ENCODE measurements around the gene TMEM222.

Gene TMEM222

GRCh38 chr1:27306071-27306470, 15.9 kb upstream of the TMEM222 start:
- no peak for DNase-seq

DNA sequence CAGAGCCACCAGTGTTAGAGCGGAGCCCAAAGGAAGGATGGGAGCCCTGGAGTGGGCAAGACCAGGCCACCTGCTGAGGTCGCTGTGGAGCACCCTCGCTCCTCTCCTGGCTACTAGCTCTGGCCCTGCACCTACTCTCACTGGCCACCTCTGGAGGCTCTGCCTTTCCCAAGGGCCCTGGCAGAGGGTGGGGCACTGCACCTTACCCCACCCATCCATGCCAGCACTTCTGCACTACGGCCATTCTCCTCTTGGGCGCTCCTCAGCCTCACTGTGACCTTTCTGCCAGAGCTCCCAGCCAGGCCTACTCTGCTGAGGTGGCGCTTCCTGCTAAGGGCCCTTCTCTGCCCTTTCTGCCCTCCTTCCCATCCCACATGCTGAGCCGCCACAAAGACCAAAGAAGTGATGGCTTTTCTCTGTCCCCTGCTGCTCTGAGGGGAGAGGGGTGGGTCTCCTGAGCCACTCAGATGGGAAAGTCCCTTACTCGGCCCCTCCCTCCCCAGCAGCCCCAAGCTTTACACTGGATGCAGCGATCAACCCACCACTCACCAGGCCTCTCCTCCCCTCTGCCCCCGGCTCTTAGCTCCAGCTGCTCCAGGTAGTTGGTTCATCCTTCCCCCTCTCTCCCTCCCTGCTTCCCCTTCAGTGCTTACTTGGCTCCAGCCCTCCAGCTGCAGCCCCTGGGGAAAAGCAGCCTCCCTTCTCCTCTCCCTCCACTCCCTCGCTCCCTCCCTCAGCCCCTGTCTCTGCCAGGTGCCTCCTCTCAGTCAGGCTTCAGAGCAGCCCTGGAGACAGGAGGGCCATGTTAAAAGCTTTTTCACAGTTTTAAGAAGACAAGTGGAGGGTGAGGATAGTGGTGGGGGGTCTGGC, 14.8 kb upstream of the TMEM222 start:
- no peak for DNase-seq

DNA sequence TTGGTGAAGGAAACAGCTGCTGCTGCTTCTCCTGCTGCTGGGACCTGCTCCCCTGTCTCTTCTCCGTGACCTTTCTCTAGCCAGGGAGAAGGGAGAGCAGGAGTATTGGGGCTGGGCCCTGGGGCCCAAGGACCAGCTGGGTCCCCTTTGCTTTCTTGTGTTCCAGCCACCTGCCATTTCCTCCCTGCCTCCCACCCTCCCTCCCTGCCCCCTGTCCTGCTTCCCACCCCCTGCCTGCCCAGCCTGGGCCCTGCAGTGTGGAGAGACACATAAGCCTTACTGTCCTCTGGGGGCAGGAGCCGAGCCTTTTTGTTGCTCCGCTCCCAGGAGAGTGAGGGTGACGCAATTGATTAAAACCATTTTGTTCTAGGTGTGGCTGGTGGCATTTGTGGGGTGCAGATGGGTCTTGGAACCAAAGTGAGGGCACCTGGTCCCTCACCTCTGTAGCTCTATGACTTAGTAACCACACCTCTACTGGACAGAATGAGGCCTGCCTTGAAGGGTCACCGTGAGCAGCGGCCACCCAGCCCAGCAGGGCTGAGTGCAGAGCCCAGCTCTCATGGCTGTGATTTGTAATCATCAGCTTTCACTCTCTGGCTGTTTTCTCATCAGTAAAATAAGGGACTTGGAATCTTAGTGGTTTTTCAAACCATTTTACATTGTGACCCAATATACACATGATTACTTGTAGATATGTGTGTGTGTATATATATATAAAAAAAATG, 13.9 kb upstream of the TMEM222 start:
- no peak for DNase-seq

DNA sequence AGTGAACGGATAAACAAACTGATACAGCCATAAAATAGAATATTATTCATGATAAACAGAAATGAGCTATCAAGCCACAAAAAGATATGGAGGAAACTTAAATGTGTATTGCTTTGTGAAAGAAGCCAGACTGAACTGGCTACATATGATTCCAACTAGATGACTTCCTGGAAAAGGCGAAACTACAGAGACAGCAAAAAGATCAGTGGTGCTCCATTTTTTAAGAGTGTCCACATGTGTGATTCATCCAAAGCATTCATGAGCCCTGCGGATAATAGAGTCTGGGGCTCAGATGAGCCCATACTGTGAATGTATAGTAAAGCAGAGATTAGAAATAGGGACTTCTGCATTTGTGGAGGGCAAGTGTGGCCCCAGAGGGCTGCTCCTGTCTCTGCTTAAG, 7.8 kb upstream of the TMEM222 start:
- DNase-seq: no peak

DNA sequence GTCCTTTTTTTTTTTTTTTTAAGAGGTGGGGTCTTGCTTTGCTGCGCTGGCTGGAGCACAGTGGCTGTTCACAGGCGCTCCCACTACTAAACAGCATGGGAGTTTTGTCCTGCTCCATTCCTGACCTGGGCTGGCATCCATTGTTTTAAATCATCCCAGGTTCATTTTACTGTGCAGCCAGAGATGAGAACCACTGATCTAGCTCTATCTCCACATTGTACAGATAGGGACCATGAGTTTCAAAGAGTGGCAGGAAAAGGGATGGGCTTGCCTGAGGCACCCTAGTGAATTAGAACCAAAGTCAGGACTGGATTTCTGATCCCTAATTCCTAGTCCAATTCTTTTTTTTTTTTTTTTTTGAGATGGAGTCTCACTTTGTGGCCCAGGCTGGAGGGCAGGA, 7.2 kb upstream of the TMEM222 start:
- DNase-seq: no peak

GRCh38 chr1:27316860-27317259, 5.1 kb upstream of the TMEM222 start:
- DNase-seq: no peak

DNA sequence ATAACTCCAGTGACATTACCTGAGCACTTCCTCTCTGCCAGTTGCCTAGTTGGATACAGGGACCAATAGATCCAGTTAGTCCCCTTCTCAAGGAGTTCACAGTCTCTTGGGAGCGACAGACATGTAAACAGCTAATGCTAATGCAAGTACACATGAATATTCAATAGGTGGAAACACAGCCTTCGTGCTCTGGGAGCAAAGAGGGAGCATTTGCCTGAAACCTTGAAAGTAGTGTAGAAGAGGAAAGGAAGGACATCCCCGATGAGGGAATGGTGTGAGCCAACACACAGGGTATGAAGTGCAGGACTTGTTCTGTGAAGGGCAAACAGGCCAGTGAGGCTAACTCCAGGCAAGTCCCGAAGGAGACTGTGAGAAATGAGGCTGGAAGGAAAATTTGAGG, 3.8 kb upstream of the TMEM222 start:
- no peak for DNase-seq

DNA sequence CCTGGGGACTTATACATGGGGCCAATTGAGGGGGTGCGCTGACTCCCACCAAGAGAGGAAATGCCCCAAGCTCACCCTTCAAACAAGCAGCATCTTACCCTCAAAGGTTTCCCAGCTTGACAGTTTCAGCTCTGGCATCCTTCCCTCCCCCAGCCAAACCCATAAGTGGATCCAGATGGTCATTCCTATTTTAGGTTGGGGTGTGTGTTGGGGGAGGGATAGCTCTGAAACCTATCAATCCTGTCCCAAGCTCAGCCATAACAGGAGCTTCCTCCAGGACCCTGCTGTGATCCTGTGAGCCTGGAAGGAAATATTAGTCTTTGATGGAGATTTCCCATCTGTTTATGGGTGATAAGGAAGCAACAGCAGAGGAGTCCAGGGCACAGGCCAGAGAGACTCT, 3.4 kb upstream of the TMEM222 start:
- DNase-seq: no peak

DNA sequence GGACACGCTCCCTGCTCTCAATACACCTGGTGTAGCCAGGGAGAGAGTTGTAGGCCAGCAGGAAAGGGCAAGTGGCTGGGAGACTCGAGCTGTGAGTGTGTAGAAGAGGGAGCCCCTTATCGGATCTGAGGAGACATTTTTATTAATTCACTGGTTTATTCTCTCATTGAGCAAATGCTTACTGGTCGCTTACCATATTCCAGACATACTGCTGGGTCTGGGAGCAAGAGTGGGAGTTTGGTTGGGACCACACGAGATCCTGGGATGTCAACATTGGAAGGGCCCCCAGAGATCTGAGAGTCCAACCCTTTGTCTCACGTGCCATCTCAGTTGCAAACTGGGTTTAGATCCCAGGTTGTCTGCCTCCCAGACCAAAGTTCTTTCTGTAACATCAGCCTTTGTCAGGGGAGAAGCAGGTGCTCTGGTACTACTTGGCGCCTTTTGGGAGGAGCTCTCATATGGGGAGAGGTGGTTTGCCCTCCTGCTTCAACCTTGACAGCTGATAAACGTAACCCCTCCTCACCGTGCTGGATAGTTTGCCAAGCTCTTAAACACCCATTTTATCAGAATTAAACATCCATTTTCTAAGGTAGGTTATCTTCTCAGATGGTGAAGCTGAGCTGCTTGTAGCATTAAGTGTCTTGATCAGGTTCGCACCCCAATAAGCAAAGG, 742 bp downstream of the TMEM222 start:
- no peak for DNase-seq

GRCh38 chr1:27325286-27325685, 3.3 kb downstream of the TMEM222 start:
- no peak for DNase-seq

- DNase-seq: no peak
These were observed 6.0 kb downstream of the TMEM222 start for GRCh38 chr1:27327964-27328363.

DNA sequence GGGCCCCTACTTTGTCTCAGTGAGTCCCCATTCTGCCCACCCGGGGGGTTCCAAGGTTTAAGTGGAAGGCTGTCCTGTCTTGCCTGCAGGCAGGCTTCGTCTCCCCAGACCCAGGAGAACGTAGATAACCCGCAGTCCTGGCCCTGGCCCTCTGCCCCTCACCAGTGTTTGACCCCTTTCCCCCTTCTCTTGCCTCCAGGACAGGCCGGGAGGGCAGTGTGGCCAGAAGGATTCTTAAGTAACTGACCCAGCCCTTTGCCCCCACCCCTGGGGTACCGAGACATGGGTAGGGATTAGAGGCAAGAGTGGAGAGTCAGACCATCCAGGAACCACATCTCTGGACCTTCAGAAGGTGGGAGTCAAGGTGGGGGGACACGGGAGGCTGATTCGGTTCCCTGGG, 8.8 kb downstream of the TMEM222 start:
- DNase-seq: no peak

DNA sequence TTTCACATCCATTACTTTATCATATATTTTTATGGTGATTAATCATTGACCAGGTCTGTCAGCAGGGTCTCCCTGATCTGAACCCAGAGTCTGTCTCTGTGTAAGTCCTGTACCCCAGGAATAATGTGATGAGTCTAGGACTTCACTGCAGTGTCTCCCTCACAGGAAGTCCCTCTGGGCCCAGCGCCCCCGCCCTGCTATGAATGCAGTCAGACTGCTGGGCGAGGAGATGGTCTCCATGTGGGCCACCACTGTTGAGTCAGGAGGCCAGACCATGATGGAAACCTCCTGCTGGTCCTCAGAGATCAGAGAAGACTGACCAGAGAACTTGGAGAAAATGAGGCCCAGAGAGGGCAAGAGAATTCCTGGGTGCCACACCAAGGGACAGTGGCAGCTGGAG, 9.5 kb downstream of the TMEM222 start:
- no peak for DNase-seq

- no peak for DNase-seq
These were observed 10.0 kb downstream of the TMEM222 start for GRCh38 chr1:27331922-27332321.

DNA sequence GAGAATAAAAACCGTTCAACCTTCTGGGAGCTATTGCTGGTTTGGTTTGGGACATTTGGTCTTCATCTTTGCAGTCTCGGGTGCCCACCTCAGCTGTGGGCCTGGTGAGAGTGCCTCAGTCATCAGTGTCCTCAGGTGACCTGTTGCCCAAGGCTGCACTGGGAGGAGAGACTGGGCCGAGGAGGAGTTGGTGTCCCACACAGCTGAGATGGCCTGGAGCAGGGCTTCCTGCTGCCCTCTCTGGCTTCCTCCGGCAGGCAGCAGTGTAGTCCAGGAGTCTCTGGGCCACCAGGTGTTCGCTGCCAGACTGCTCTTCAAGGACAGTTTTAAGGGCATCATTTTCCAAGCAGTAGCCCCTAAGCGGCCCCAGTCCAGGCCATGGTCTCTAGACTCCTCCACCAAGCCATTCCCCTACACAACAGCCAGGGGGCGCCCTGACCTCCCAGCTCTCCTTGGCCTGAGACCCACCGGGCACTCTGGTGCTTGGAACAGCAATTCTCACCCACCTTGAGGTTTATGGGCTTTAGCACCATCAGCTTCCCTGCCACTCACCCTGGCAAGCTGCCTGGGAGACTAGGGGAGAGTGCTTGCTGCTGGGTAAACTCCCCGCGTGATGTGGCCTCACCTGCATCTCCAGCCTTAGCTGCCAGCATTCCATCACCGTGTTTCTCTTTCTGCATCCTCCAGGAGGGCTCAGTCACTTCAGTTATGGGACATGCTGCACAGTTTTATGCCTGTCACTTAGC, 10.7 kb downstream of the TMEM222 start:
- DNase-seq: peak in 14 of 56 donors; percentile 5 to 57 (median 25)

DNA sequence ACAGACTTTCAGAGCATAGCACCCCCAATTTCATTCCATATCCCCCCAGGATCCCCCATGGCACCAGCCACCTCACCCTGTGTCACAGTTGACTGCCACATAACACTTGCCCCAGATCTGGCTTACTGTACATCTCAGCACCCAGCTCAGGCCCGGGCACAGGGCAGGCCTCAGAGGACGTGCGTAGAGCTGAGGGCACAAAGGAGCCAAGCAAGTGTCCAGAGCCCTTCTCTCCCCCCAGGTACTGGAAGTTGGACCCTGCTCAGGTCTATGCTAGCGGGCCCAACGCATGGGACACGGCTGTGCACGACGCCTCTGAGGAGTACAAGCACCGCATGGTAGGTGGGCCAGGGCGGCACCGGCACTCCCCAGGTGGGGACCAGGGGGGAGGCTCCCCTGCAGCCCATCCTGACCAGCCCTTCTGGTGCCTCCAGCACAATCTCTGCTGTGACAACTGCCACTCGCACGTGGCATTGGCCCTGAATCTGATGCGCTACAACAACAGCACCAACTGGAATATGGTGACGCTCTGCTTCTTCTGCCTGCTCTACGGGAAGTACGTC, 11.8 kb downstream of the TMEM222 start:
- no peak for DNase-seq

- no peak for DNase-seq
These were observed 13.8 kb downstream of the TMEM222 start for GRCh38 chr1:27335506-27336422.

GRCh38 chr1:27336756-27337155, 14.8 kb downstream of the TMEM222 start:
- no peak for DNase-seq

- no peak for DNase-seq
These were observed 16.8 kb downstream of the TMEM222 start for GRCh38 chr1:27338751-27339150.

DNA sequence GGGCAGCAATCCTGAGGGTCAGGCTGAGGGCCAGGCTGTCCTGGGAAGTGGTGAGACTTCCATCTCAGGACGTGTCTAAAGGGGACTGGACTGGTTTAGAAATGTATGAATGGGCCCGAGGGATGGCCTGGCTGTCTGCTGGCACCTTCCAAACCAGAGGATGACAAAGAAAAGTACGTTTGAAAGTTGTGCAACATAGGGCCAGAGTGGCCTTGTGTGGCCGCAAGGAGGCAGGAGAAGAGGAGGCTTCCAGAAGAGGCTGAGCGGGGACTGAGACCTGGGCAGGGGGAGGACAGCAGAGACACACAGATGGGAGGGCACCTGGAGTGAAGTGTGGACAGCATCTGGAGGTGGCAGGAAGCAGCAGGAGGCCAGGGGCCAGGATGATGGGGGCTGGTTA, 17.2 kb downstream of the TMEM222 start:
- no peak for DNase-seq

All from amygdala (tissue), 56 donors.